Uterus (tissue), 2 donors: ENCODE measurements around the gene KRT71.

Source experiments
- POLR2A ChIP-seq, 2 donors: fragments of 450-650 bp; IDR thresholded peaks; one replicate each; pipeline ENCODE4 v1.6.1; 2016; ENCODE audit warnings: antibody characterized with exemption in 2 of 2, mild to moderate bottlenecking in 1 of 2, moderate library complexity in 1 of 2
- TF ChIP-seq, protein P1 (sequence below), 4 experiments: fragments of 200-600 bp in 2 of 4; fragments of 450-650 bp in 2 of 4; sonication (generic) in 2 of 4; IDR thresholded peaks; one replicate each; pipeline ENCODE4 v1.5.1; 2016 to 2019; ENCODE audit warnings: antibody characterized with exemption in 4 of 4, mild to moderate bottlenecking in 2 of 4, moderate library complexity in 1 of 4

DNA sequence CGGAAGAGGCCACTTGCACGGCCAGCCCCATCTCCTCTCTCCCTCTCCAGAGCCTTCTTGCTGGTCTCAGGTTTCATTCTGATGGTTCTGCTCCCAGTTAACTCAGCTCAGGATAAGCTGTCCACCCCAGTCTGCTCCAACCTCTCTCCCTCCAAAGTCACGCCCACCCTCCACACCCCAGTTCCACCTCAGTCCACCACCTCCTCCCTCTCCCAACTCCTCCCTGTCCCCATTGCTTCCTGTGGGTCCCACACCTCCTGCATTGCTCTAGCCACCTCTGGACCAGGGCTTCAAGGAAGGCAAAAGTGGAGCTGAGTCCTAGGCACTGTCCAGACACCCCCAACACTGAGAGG is 13.1 kb downstream of the KRT71 start:
- TF ChIP-seq POLR2A (IDR thresholded peaks at IDR 0.05): no peak
- TF ChIP-seq, protein P1, sequence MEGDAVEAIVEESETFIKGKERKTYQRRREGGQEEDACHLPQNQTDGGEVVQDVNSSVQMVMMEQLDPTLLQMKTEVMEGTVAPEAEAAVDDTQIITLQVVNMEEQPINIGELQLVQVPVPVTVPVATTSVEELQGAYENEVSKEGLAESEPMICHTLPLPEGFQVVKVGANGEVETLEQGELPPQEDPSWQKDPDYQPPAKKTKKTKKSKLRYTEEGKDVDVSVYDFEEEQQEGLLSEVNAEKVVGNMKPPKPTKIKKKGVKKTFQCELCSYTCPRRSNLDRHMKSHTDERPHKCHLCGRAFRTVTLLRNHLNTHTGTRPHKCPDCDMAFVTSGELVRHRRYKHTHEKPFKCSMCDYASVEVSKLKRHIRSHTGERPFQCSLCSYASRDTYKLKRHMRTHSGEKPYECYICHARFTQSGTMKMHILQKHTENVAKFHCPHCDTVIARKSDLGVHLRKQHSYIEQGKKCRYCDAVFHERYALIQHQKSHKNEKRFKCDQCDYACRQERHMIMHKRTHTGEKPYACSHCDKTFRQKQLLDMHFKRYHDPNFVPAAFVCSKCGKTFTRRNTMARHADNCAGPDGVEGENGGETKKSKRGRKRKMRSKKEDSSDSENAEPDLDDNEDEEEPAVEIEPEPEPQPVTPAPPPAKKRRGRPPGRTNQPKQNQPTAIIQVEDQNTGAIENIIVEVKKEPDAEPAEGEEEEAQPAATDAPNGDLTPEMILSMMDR (IDR thresholded peaks at IDR 0.05): no peak
